H1 (cell line): ENCODE data around the gene DNER.

Experiments
- ATF2 ChIP-seq: IDR thresholded peaks from 2 replicates; pipeline ENCODE4 v1.6.1; 2012; ENCODE audit warnings: low read length, inconsistent platforms
- BRCA1 ChIP-seq: IDR thresholded peaks from 2 replicates; pipeline ENCODE4 v1.6.1; 2012; ENCODE audit warnings: low read depth, low read length, improper control_type of control experiment
- CTCF ChIP-seq, 3 experiments: IDR thresholded peaks; 1 replicate in 2 of 3; 2 replicates in 1 of 3; pipeline versions ENCODE4 v1.5.1 to v1.6.1; 2011; ENCODE audit warnings: low read length in 3 of 3, mild to moderate bottlenecking in 3 of 3, inconsistent platforms in 2 of 3, low read depth in 1 of 3, moderate library complexity in 1 of 3; ENCODE audit not compliant: insufficient read depth in 1 of 3; ENCODE audit errors: control extremely low read depth in 1 of 3
- POLR2A ChIP-seq, 2 experiments: IDR thresholded peaks; 1 replicate in 1 of 2; 2 replicates in 1 of 2; pipeline ENCODE4 v1.6.1; 2011; ENCODE audit warnings: low read depth in 2 of 2, low read length in 2 of 2, mild to moderate bottlenecking in 2 of 2; ENCODE audit errors: control extremely low read depth in 1 of 2
- TF ChIP-seq, protein P1 (sequence below): IDR thresholded peaks from 2 replicates; pipeline ENCODE4 v1.6.1; 2011; ENCODE audit warnings: low read length, improper control_type of control experiment

DNA sequence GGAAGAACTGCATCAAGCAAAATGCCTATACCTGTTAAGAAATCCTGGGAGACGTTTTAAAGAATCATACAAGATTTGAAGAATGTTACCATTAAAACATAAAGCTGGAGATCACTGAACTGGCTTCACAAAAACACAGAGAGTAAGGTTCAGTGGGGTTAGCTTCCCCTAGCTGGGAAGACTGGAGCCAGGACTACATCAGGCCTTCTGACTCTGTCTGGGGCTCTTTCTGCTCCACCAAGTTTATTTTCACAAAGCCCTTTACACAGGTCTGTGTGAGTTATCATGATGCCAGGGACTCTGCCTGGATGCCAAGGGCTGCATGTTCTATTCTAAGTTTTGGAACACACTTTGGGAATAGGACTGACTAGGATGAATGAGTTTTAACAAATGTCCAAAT lies 47.3 kb upstream of the DNER start:
- TF ChIP-seq, protein P1, sequence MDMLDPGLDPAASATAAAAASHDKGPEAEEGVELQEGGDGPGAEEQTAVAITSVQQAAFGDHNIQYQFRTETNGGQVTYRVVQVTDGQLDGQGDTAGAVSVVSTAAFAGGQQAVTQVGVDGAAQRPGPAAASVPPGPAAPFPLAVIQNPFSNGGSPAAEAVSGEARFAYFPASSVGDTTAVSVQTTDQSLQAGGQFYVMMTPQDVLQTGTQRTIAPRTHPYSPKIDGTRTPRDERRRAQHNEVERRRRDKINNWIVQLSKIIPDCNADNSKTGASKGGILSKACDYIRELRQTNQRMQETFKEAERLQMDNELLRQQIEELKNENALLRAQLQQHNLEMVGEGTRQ, result no peak
- TF ChIP-seq BRCA1 (no peak), CTCF (IDR thresholded peaks at IDR 0.05; ENCODE audit: control extremely low read depth in 1 of 3, insufficient read depth in 1 of 3, low read depth in 1 of 3, low read length in 3 of 3) (no peak), POLR2A (IDR thresholded peaks at IDR 0.05; ENCODE audit: control extremely low read depth in 1 of 2, low read depth in 2 of 2, low read length in 2 of 2) (no peak), ATF2 (no peak)
